A673 (cell line): ENCODE results near the gene MYO3A. TPM values are rescaled to one million over a fixed set of nuclear protein-coding genes. Genes with fewer than 3 reads are reported as not detected.

ENCODE experiments used
- BruUV-seq: library from RNA; stranded (reverse); fragments of 400-500 nt; replicated peaks from 2 replicates; lab custom pipeline; 2021; lab: Mats Ljungman, UMichigan
- CTCF ChIA-PET: fragments of 300-600 bp; sonication (Branson Sonifier 250); formaldehyde crosslinking; loops from one replicate; lab custom pipeline; 2022; ENCODE audit warnings: antibody characterized with exemption; lab: Charles Lee
- POLR2A ChIA-PET: fragments of 300-600 bp; sonication (Branson Sonifier 250); formaldehyde crosslinking; loops from one replicate; lab custom pipeline; 2022; ENCODE audit warnings: antibody characterized with exemption; ENCODE audit not compliant: low non-redundant PET; lab: Charles Lee
- DNase-seq: peaks from one replicate; pipeline ENCODE4 v3.0.0-alpha.2; 2015; ENCODE audit warnings: low spot score
- H3K27ac ChIP-seq: fragments of 200-600 bp; sonication (generic); 2 replicates; pipeline ENCODE4 v1.5.1; 2016; ENCODE audit warnings: mixed run types, low read depth, mild to moderate bottlenecking, mixed read lengths, antibody characterized with exemption, low read length; ENCODE audit not compliant: poor library complexity, severe bottlenecking
- H3K27me3 ChIP-seq: fragments of 200-600 bp; sonication (generic); replicated peaks from 2 replicates; pipeline ENCODE4 v1.6.1; 2017; ENCODE audit warnings: mixed run types, low read depth, mild to moderate bottlenecking, mixed read lengths, antibody characterized with exemption, low read length; ENCODE audit not compliant: insufficient read depth, poor library complexity
- H3K36me3 ChIP-seq: fragments of 200-600 bp; sonication (generic); 2 replicates; pipeline ENCODE4 v1.6.1; 2016; ENCODE audit warnings: mixed run types, mild to moderate bottlenecking, mixed read lengths, antibody characterized with exemption, low read length; ENCODE audit not compliant: insufficient read depth, poor library complexity, severe bottlenecking
- H3K4me1 ChIP-seq: fragments of 200-600 bp; sonication (generic); 2 replicates; pipeline ENCODE4 v1.6.1; 2017; ENCODE audit warnings: mixed run types, mild to moderate bottlenecking, mixed read lengths, antibody characterized with exemption, low read length; ENCODE audit not compliant: insufficient read depth, poor library complexity, severe bottlenecking
- H3K4me3 ChIP-seq: fragments of 200-600 bp; sonication (generic); 2 replicates; pipeline ENCODE4 v1.5.1; 2016; ENCODE audit warnings: low read depth, mixed run types, mild to moderate bottlenecking, mixed read lengths, low read length; ENCODE audit not compliant: poor library complexity, severe bottlenecking
- H3K9me3 ChIP-seq: fragments of 200-600 bp; sonication (generic); 2 replicates; pipeline ENCODE4 v1.6.1; 2016; ENCODE audit warnings: mixed run types, low read depth, mild to moderate bottlenecking, mixed read lengths, antibody characterized with exemption, low read length; ENCODE audit not compliant: poor library complexity, severe bottlenecking
- CTCF ChIP-seq: fragments of 300-800, 200-600 bp; sonication (generic); conservative IDR thresholded peaks from 2 replicates; pipeline ENCODE4 v1.5.1; 2017; ENCODE audit warnings: low read depth, mild to moderate bottlenecking, antibody characterized with exemption, low read length, moderate library complexity, mixed read lengths
- EZH2 ChIP-seq: fragments of 200-600 bp; sonication (generic); IDR thresholded peaks from 2 replicates; pipeline ENCODE4 v1.6.1; 2017; ENCODE audit warnings: borderline replicate concordance, low read depth, mild to moderate bottlenecking, mixed read lengths, antibody characterized with exemption, low read length; ENCODE audit not compliant: poor library complexity, severe bottlenecking
- intact Hi-C: fragments of 100-400 bp; cut with micrococcal nuclease; formaldehyde crosslinking; loops from one replicate; pipeline ENCODE4 v1.10.0; 2022; ENCODE audit not compliant: unreplicated experiment
- total RNA-seq: library from RNA; stranded (reverse); gene quantifications from 2 replicates; pipeline ENCODE4 v1.2.3, GENCODE V29; 2021

The MYO3A gene
- total RNA-seq, 1 experiment from 2014 or later = 0.88 TPM

GRCh38 chr10:26199841-26200240, 265.8 kb downstream of the MYO3A start:
- H3K4me1 ChIP-seq = no peaks in the 10 kb centered on the region
- TF ChIP-seq EZH2 = no peak
- TF ChIP-seq CTCF = no peak
- no TSS peak for BruUV-seq
- DNase-seq = peak; percentile 69
- POLR2A ChIA-PET = no interaction called here
- CTCF ChIA-PET = no interaction called here
- H3K4me3 ChIP-seq = no peak overlapping the region
- H3K36me3 ChIP-seq = no peaks in the 10 kb centered on the region
- H3K27me3 ChIP-seq = no peaks in the 10 kb centered on the region
- H3K27ac ChIP-seq = no peak overlapping the region
- intact Hi-C loops = no loop called here
- H3K9me3 ChIP-seq = no peaks in the 10 kb centered on the region

- Histone ChIP-seq H3K36me3 (no peaks in the 10 kb centered on the region), H3K4me1 (no peaks in the 10 kb centered on the region), H3K27ac (no peak overlapping the region), H3K4me3 (no peak overlapping the region), H3K9me3 (no peaks in the 10 kb centered on the region), H3K27me3 (peaks cover under 1% of the 10 kb centered on the region)
- ChIA-PET CTCF (no interaction called here), POLR2A (no interaction called here)
- DNase-seq = no peak
- no TSS peak for BruUV-seq
- intact Hi-C loops = no loop called here
- TF ChIP-seq CTCF (no peak), EZH2 (no peak)
These were observed 271.2 kb downstream of the MYO3A start for GRCh38 chr10:26205223-26205622.

GRCh38 chr10:26211781-26212444, 277.9 kb downstream of the MYO3A start:
- no peak overlapping the region for H3K27ac ChIP-seq
- intact Hi-C loops = no loop called here
- ChIA-PET CTCF (no interaction called here), POLR2A (no interaction called here)
- no TSS peak for BruUV-seq
- no peak overlapping the region for H3K4me3 ChIP-seq
- H3K27me3 ChIP-seq = peaks cover 64% of the 10 kb centered on the region
- H3K36me3 ChIP-seq = no peaks in the 10 kb centered on the region
- no peak for DNase-seq
- peaks cover 14% of the 10 kb centered on the region for H3K4me1 ChIP-seq
- TF ChIP-seq CTCF = no peak
- TF ChIP-seq EZH2 = no peak
- no peaks in the 10 kb centered on the region for H3K9me3 ChIP-seq
